ENCODE data around the gene ZBTB8B.
"Not testable (repeated sequence)": the region's sequence is repeated elsewhere in the genome, so short reads cannot be mapped to it uniquely, and the experiment has no call there.

Gene ZBTB8B

GRCh38 chr1:32470431-32470830 is 5.6 kb downstream of the ZBTB8B start:
- DNase-seq (ENCODE audit: low spot score), result no peak

GRCh38 chr1:32470991-32471694 is 6.3 kb downstream of the ZBTB8B start:
- DNase-seq (ENCODE audit: low spot score), result peak; percentile 14

- DNase-seq (ENCODE audit: low spot score), result no peak
Observed at GRCh38 chr1:32471695-32472362, 7.0 kb downstream of the ZBTB8B start.

- not testable (repeated sequence) for DNase-seq (ENCODE audit: low spot score)
Observed at GRCh38 chr1:32472966-32473365, 8.1 kb downstream of the ZBTB8B start.

- no peak for DNase-seq (ENCODE audit: low spot score)
Observed at GRCh38 chr1:32474954-32475353, 10.1 kb downstream of the ZBTB8B start.

GRCh38 chr1:32480003-32480402 is 15.1 kb downstream of the ZBTB8B start:
- DNase-seq (ENCODE audit: low spot score), result no peak

GRCh38 chr1:32480761-32481160 is 15.9 kb downstream of the ZBTB8B start:
- DNase-seq (ENCODE audit: low spot score), result no peak

- DNase-seq (ENCODE audit: low spot score), result not testable (repeated sequence)
Observed at GRCh38 chr1:32481788-32482187, 16.9 kb downstream of the ZBTB8B start.

- DNase-seq (ENCODE audit: low spot score), result no peak
Observed at GRCh38 chr1:32485554-32486255, 20.8 kb downstream of the ZBTB8B start.

- no peak for DNase-seq (ENCODE audit: low spot score)
Observed at GRCh38 chr1:32486463-32487113, 21.7 kb downstream of the ZBTB8B start.

- DNase-seq (ENCODE audit: low spot score), result no peak
Observed at GRCh38 chr1:32487182-32487581, 22.3 kb downstream of the ZBTB8B start.

GRCh38 chr1:32489774-32490454 is 25.0 kb downstream of the ZBTB8B start:
- no peak for DNase-seq (ENCODE audit: low spot score)

- no peak for DNase-seq (ENCODE audit: low spot score)
Observed at GRCh38 chr1:32491386-32491785, 26.5 kb downstream of the ZBTB8B start.

- no peak for DNase-seq (ENCODE audit: low spot score)
Observed at GRCh38 chr1:32494196-32494595, 29.3 kb downstream of the ZBTB8B start.

- no peak for DNase-seq (ENCODE audit: low spot score)
Observed at GRCh38 chr1:32494711-32495337, 30.0 kb downstream of the ZBTB8B start.

GRCh38 chr1:32496127-32496526 is 31.3 kb downstream of the ZBTB8B start:
- DNase-seq (ENCODE audit: low spot score), result no peak

- no peak for DNase-seq (ENCODE audit: low spot score)
Observed at GRCh38 chr1:32498751-32499150, 33.9 kb downstream of the ZBTB8B start.

GRCh38 chr1:32500387-32501209 is 35.7 kb downstream of the ZBTB8B start:
- DNase-seq (ENCODE audit: low spot score), result peak; percentile 20

GRCh38 chr1:32501865-32502264 is 37.0 kb downstream of the ZBTB8B start:
- DNase-seq (ENCODE audit: low spot score), result no peak

- DNase-seq (ENCODE audit: low spot score), result no peak
Observed at GRCh38 chr1:32503153-32503552, 38.3 kb downstream of the ZBTB8B start.

- DNase-seq (ENCODE audit: low spot score), result no peak
Observed at GRCh38 chr1:32507021-32507420, 42.1 kb downstream of the ZBTB8B start.
